ENCODE results near the gene PIK3IP1.

DNA sequence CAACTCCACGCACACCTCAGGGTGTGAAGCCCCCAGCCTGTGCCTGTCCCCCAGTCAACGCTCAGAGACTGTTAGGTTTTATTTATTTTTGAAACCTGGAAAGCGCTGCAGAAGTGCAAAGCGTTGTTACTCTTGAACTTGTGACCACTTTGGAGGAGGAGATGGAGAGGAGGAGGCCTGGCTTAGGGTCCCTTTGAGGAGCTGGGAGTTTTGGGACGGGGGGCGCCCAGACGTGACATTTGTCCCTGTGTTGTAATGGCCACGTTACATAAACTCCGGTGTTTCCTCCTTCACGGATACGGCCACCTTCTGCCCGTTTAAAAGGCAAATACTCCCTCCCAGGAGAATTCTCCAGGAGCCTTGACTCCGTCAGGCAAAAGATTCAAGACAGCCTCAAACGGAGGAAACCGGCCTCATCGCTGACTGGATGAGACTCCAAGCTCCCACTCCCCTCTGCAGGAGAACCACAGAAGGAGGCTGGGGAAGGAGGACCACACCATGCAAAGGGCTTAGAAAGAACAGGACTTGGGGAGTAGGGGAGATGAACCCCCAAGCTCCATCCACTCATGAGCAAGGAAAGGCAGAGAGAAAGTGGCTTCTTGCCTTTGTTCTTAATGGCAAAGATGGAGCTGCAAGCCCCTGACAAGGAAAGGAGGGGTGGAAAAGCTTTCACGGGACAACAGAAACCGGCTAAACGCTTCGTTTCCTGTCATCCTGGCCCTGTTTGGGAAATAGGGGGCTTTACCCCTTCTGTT lies 630 bp downstream of the PIK3IP1 start:
- TF ChIP-seq TAF1 (IDR thresholded peaks at IDR 0.05; ENCODE audit: borderline replicate concordance, insufficient read depth, low read length) = no peak
- TF ChIP-seq FOXP2 (optimal IDR thresholded peaks at IDR 0.05; ENCODE audit: borderline replicate concordance, extremely low read depth, extremely low read length, insufficient read depth) = no peak
- no peak for TF ChIP-seq REST (IDR thresholded peaks at IDR 0.05; ENCODE audit: insufficient read depth in 1 of 2, low read depth in 2 of 2, low read length in 2 of 2)
